A549 (cell line): Measurements from ENCODE around the gene KREMEN1. TPM values are rescaled to one million over a fixed set of nuclear protein-coding genes. Genes with fewer than 3 reads are reported as not detected.
A peak's percentile ranks its signal among the peaks of the same experiment; 100 is the strongest.

ENCODE experiments used
- ATAC-seq, 2 experiments: fragments of 200-7000 bp in 1 of 2; fragments of >200 bp in 1 of 2; cut with Nextera tagmentation in 1 of 2; cut with Tn5 transposase in 1 of 2; 3 replicates each; pipeline versions ENCODE4 v1.8.0 to v1.9.1; 2018 to 2020; ENCODE audit warnings: mild to moderate bottlenecking in 1 of 2, moderate library complexity in 1 of 2
- CTCF ChIA-PET: fragments of 300-600 bp; sonication (Branson Sonifier 250); formaldehyde crosslinking; extraction: SDS; loops from one replicate; lab custom pipeline; 2021; ENCODE audit warnings: antibody characterized with exemption, inconsistent platforms; lab: Yijun Ruan, JAX
- POLR2A ChIA-PET: fragments of 350-600 bp; formaldehyde crosslinking; extraction: SDS; loops from one replicate; lab custom pipeline; 2021; ENCODE audit warnings: antibody characterized with exemption, inconsistent platforms; lab: Yijun Ruan, JAX
- DNase-seq, 2 experiments: peaks; one replicate each; pipeline versions ENCODE4 v3.0.0 to v3.0.0-alpha.2; 2011 to 2016; ENCODE audit warnings: low read depth in 1 of 2, low spot score in 1 of 2
- FAIRE-seq: peaks from 2 replicates; lab custom pipeline; 2011; peaks lifted over from hg19 to GRCh38; lab: Jason Lieb, UNC
- H3K27ac ChIP-seq, 2 experiments: fragments of >200 bp; sonication (Bioruptor Twin); formaldehyde crosslinking; 3 replicates each; pipeline ENCODE4 v1.5.1; 2016 to 2017
- H3K4me1 ChIP-seq: fragments of >200 bp; sonication (Bioruptor Twin); formaldehyde crosslinking; 3 replicates; pipeline ENCODE4 v1.6.1; 2016
- H3K4me2 ChIP-seq: fragments of >200 bp; sonication (Bioruptor Twin); formaldehyde crosslinking; 3 replicates; pipeline ENCODE4 v1.6.1; 2016
- H3K4me3 ChIP-seq: fragments of >200 bp; sonication (Bioruptor Twin); formaldehyde crosslinking; 3 replicates; pipeline ENCODE4 v1.5.1; 2016
- H3K9me3 ChIP-seq: fragments of >200 bp; sonication (Bioruptor Twin); formaldehyde crosslinking; 3 replicates; pipeline ENCODE4 v1.6.1; 2016
- ATOH8 ChIP-seq: fragments of 250-450 bp; sonication (Bioruptor Pico); IDR thresholded peaks from 2 replicates; pipeline ENCODE4 v1.5.0; 2020; ENCODE audit warnings: low read depth, mild to moderate bottlenecking, moderate library complexity
- BCL3 ChIP-seq: fragments of >200 bp; sonication (Bioruptor Twin); formaldehyde crosslinking; IDR thresholded peaks from 3 replicates; pipeline ENCODE4 v1.6.1; 2016
- BHLHE40 ChIP-seq: IDR thresholded peaks from 2 replicates; pipeline ENCODE4 v1.6.1; 2012; ENCODE audit warnings: low read depth, low read length, inconsistent platforms
- CEBPB ChIP-seq, 2 experiments: fragments of >200 bp in 1 of 2; sonication (Bioruptor Twin) in 1 of 2; formaldehyde crosslinking in 1 of 2; IDR thresholded peaks; 2 replicates each; pipeline ENCODE4 v1.6.1; 2012 to 2016
- FOSB ChIP-seq: fragments of 250-450 bp; sonication (Bioruptor Pico); IDR thresholded peaks from 2 replicates; pipeline ENCODE4 v1.5.0; 2020; ENCODE audit warnings: mild to moderate bottlenecking, moderate library complexity
- GATA3 ChIP-seq: IDR thresholded peaks from 2 replicates; pipeline ENCODE4 v1.6.1; 2012; ENCODE audit warnings: borderline replicate concordance
- HDAC2 ChIP-seq: fragments of 200-600 bp; sonication (generic); IDR thresholded peaks from 2 replicates; pipeline ENCODE4 v1.6.1; 2016
- HES2 ChIP-seq: fragments of >200 bp; sonication (Bioruptor Twin); formaldehyde crosslinking; IDR thresholded peaks from 2 replicates; pipeline ENCODE4 v1.6.1; 2016
- HOXB13 ChIP-seq: fragments of 250-450 bp; sonication (Bioruptor Pico); IDR thresholded peaks from 2 replicates; pipeline ENCODE4 v1.5.0; 2020; ENCODE audit warnings: low read depth, mild to moderate bottlenecking, moderate library complexity
- HOXB5 ChIP-seq: fragments of 250-450 bp; sonication (Bioruptor Pico); IDR thresholded peaks from 2 replicates; pipeline ENCODE4 v1.5.0; 2020; ENCODE audit warnings: mild to moderate bottlenecking, moderate library complexity
- MAFK ChIP-seq: fragments of 450-650 bp; IDR thresholded peaks from 2 replicates; pipeline ENCODE4 v1.6.1; 2014; ENCODE audit not compliant: partially characterized antibody
- MYC ChIP-seq: IDR thresholded peaks from 2 replicates; pipeline ENCODE4 v1.6.1; 2012; ENCODE audit warnings: mild to moderate bottlenecking, inconsistent platforms, low read length, improper control_type of control experiment, borderline replicate concordance
- NFE2L2 ChIP-seq: fragments of 150-350 bp; conservative IDR thresholded peaks from 2 replicates; pipeline ENCODE4 v1.6.1; 2014; ENCODE audit warnings: low read length
- RCOR1 ChIP-seq: fragments of 150-350 bp; IDR thresholded peaks from 2 replicates; pipeline ENCODE4 v1.6.1; 2014; ENCODE audit warnings: antibody characterized with exemption, low read length, low read depth
- REST ChIP-seq: fragments of 200-600 bp; sonication (generic); IDR thresholded peaks from 2 replicates; pipeline ENCODE4 v1.6.1; 2016; ENCODE audit warnings: antibody characterized with exemption, mild to moderate bottlenecking, moderate library complexity
- SREBF2 ChIP-seq: fragments of 450-650 bp; IDR thresholded peaks from 2 replicates; pipeline ENCODE4 v1.6.1; 2014; ENCODE audit warnings: mild to moderate bottlenecking, moderate library complexity
- USF2 ChIP-seq: fragments of 450-650 bp; IDR thresholded peaks from 2 replicates; pipeline ENCODE4 v1.6.1; 2014; ENCODE audit warnings: antibody characterized with exemption
- WGBS: methylation state at CpG from one replicate; pipeline ENCODE4 v1.1.6; 2017; ENCODE audit errors: missing lambda C conversion rate; 5-methylcytosine and 5-hydroxymethylcytosine counted together
- polyA plus RNA-seq, 4 experiments: library from polyadenylated mRNA; depleted of rRNA in 3 of 4; stranded (reverse); fragments of >200 nt; fragmentation: RNase III in 1 of 4; extraction: RNeasy Plus Mini Kit Qiagen cat#74134 plus additional on column Dnase treatment in 1 of 4; gene quantifications; 2 replicates in 3 of 4; 3 replicates in 1 of 4; pipeline ENCODE4 v1.2.3, GENCODE V29; 2011 to 2017

The KREMEN1 gene
- polyA plus RNA-seq, 2 of the 4 experiments (the other 2 are of a cell fraction) = 1.7 to 2.5 TPM

- POLR2A ChIA-PET = no interaction called here
- H3K27ac ChIP-seq = no peak overlapping the region
- no peak for FAIRE-seq
- H3K9me3 ChIP-seq = no peaks in the 10 kb centered on the region
- no peak for TF ChIP-seq BHLHE40
- peak; percentile 29 for TF ChIP-seq MAFK
- 37% methylated on average over 2 of the region's 2 CpGs for WGBS
- no peak for DNase-seq
- ATAC-seq = no peak
- H3K4me3 ChIP-seq = no peak overlapping the region
- CTCF ChIA-PET = no interaction called here
- H3K4me1 ChIP-seq = no peaks in the 10 kb centered on the region
- H3K4me2 ChIP-seq = no peak overlapping the region
These were observed 54.0 kb downstream of the KREMEN1 start for GRCh38 chr22:29126670-29127395.

- FAIRE-seq (no peak), DNase-seq (no peak), ATAC-seq (peak in 1 of 2 experiments; percentile 34; a peak in 3 of 6 replicates)
- Histone ChIP-seq H3K27ac (no peak overlapping the region), H3K4me3 (no peak overlapping the region), H3K4me1 (no peaks in the 10 kb centered on the region), H3K9me3 (no peaks in the 10 kb centered on the region; the same call in 2 of the 3 replicates), H3K4me2 (no peak overlapping the region)
- WGBS = 69% methylated on average over 12 of the region's 13 CpGs
- ChIA-PET CTCF (interaction anchor here (1.0 kb wide), 1 partner anchor 25 kb away, joined by 3 read pairs; no protein-coding TSS in a partner anchor), POLR2A (no interaction called here)
- TF ChIP-seq ATOH8 (CRISPR knock-in tag) (no peak), HOXB13 (no peak), REST (no peak), FOSB (CRISPR knock-in tag) (no peak), RCOR1 (no peak), BHLHE40 (no peak), HOXB5 (CRISPR knock-in tag) (no peak), HES2 (no peak), MYC (no peak), CEBPB (IDR thresholded peaks at IDR 0.05) (no peak)
These were observed 56.3 kb downstream of the KREMEN1 start for GRCh38 chr22:29128891-29129807.

GRCh38 chr22:29129808-29130140 is 56.9 kb downstream of the KREMEN1 start:
- H3K4me3 ChIP-seq = no peak overlapping the region
- TF ChIP-seq HDAC2 (no peak), SREBF2 (no peak), NFE2L2 (no peak), BCL3 (no peak), GATA3 (no peak), USF2 (no peak)
- TF ChIP-seq, all 56 proteins: peak for 0
- ATAC-seq (no peak), FAIRE-seq (no peak), DNase-seq (no peak)
- H3K4me2 ChIP-seq = no peak overlapping the region
- H3K4me1 ChIP-seq = no peaks in the 10 kb centered on the region
- no peak overlapping the region for H3K27ac ChIP-seq
- WGBS = 82% methylated on average over 1 of the region's 2 CpGs
- no peaks in the 10 kb centered on the region; the same call in 2 of the 3 replicates for H3K9me3 ChIP-seq
- ChIA-PET CTCF (interaction anchor here (1.0 kb wide), 1 partner anchor 24 kb away, joined by 3 read pairs; no protein-coding TSS in a partner anchor), POLR2A (no interaction called here)
